ENCODE measurements around the gene ZNF675. TPM values are rescaled to one million over a fixed set of nuclear protein-coding genes. Genes with fewer than 3 reads are reported as not detected.

Gene ZNF675
- total and polyA plus RNA-seq, 10 of the 15 experiments (the other 5 are each of a cell fraction or from before 2014, with no cell fraction given) = 7.4 to 19.8 (median 12.0) TPM

- WGBS (ENCODE audit: insufficient coverage, insufficient replicate concordance, low lambda C conversion rate, missing lambda C conversion rate) = 100% methylated on average over 2 of the region's 3 CpGs
- ChIA-PET RAD21 (ENCODE audit: unreplicated experiment) (no interaction called here), SMC1A (ENCODE audit: uncharacterized antibody, unreplicated experiment) (no interaction called here), POLR2A (no interaction called here), CTCF (no interaction called here)
- Histone ChIP-seq H3K4me3 (no peak overlapping the region), H3K4me2 (ENCODE audit: control insufficient read depth, insufficient read depth) (no peak overlapping the region), H3K9me3 (replicated peaks; ENCODE audit: control insufficient read depth, insufficient read depth, low read length) (peaks cover 7% of the 10 kb centered on the region), H4K20me1 (ENCODE audit: control insufficient read depth, insufficient read depth) (no peaks in the 10 kb centered on the region), H3K9ac (ENCODE audit: control insufficient read depth, insufficient read depth, low read length) (no peak overlapping the region), H3K27me3 (replicated peaks in 1 of 2; ENCODE audit: control insufficient read depth in 2 of 2, insufficient read depth in 2 of 2, low read length in 1 of 2) (no peaks in the 10 kb centered on the region), H3K27ac (ENCODE audit: control insufficient read depth, insufficient read depth) (no peak overlapping the region), H3K36me3 (ENCODE audit: control insufficient read depth in 2 of 2, insufficient read depth in 2 of 2, low read length in 1 of 2) (peaks cover 1 to 8% of the 10 kb centered on the region in 2 experiments; a peak in 3 of 4 replicates), H2AFZ (ENCODE audit: control insufficient read depth, low read depth, low read length) (no peak overlapping the region), H3K4me1 (ENCODE audit: control insufficient read depth, insufficient read depth, low read length) (no peaks in the 10 kb centered on the region), H3K79me2 (ENCODE audit: control insufficient read depth, insufficient read depth, low read length) (no peaks in the 10 kb centered on the region; the same call in 1 of the 2 replicates)
- ATAC-seq = no peak
- BruUV-seq (replicated peaks) = no TSS peak
- intact Hi-C loops (cut with micrococcal nuclease; ENCODE audit: unreplicated experiment) (no loop called here), in situ Hi-C loops (cut with MboI) (no loop called here)
- FAIRE-seq = no peak
- DNase-seq (ENCODE audit: low read depth, low spot score) = no peak
- TF ChIP-seq TCF12 (IDR thresholded peaks at IDR 0.05; ENCODE audit: low read depth, low read length) (no peak), PKNOX1 (IDR thresholded peaks at IDR 0.05) (no peak), SMAD5 (IDR thresholded peaks at IDR 0.05; ENCODE audit: low read depth) (no peak), MEF2B (IDR thresholded peaks at IDR 0.05; ENCODE audit: partially characterized antibody, poor library complexity, severe bottlenecking) (no peak), PBX3 (IDR thresholded peaks at IDR 0.05; ENCODE audit: insufficient replicate concordance, low read depth, low read length) (no peak), CREM (IDR thresholded peaks at IDR 0.05; ENCODE audit: low read depth) (no peak), ATF2 (IDR thresholded peaks at IDR 0.05; ENCODE audit: low read length) (no peak), CBX5 (IDR thresholded peaks at IDR 0.05; ENCODE audit: low read depth) (no peak), STAT3 (IDR thresholded peaks at IDR 0.05; ENCODE audit: low read depth, low read length) (no peak), NFIC (IDR thresholded peaks at IDR 0.05; ENCODE audit: low read depth, low read length) (no peak), NFYA (IDR thresholded peaks at IDR 0.05; ENCODE audit: borderline replicate concordance, low read depth, low read length) (no peak), SMARCA5 (IDR thresholded peaks at IDR 0.05) (no peak), CUX1 (IDR thresholded peaks at IDR 0.05; ENCODE audit: insufficient replicate concordance, low read depth, low read length) (no peak), ZZZ3 (IDR thresholded peaks at IDR 0.05; ENCODE audit: control insufficient read depth, insufficient read length, low read depth) (no peak), MEF2A (IDR thresholded peaks at IDR 0.05; ENCODE audit: insufficient read depth, low read depth, low read length) (no peak), MTA3 (IDR thresholded peaks at IDR 0.05; ENCODE audit: borderline replicate concordance, low read length) (no peak)
These were observed 21.2 kb downstream of the ZNF675 start for GRCh38 chr19:23665651-23666410.

All from GM12878 (cell line).